Measurements from ENCODE around the gene TMEM63A. TPM values are rescaled to one million over a fixed set of nuclear protein-coding genes. Genes with fewer than 3 reads are reported as not detected.

Gene TMEM63A
- total and polyA plus RNA-seq, 2 of the 13 experiments (the other 11 are each of a cell fraction or from before 2014, with no cell fraction given) = 23.9 to 53.3 TPM

- TF ChIP-seq GPBP1L1 (CRISPR knock-in tag; IDR thresholded peaks at IDR 0.05) (no peak), ELF3 (CRISPR knock-in tag; IDR thresholded peaks at IDR 0.05) (peak; percentile 82; the same call in 1 of the 2 replicates), ZBTB8A (CRISPR knock-in tag; IDR thresholded peaks at IDR 0.05; ENCODE audit: borderline replicate concordance, low read depth) (no peak), BCL3 (CRISPR knock-in tag; IDR thresholded peaks at IDR 0.05) (0 out of 2 replicates have a peak, but pooled peaks have one; percentile 35), GATAD1 (CRISPR knock-in tag; IDR thresholded peaks at IDR 0.05) (no peak), SKIL (CRISPR knock-in tag; IDR thresholded peaks at IDR 0.05; ENCODE audit: borderline replicate concordance) (no peak), THAP8 (CRISPR knock-in tag; IDR thresholded peaks at IDR 0.05; ENCODE audit: borderline replicate concordance) (no peak), FOXM1 (CRISPR knock-in tag; IDR thresholded peaks at IDR 0.05) (no peak), ZNF543 (CRISPR knock-in tag; IDR thresholded peaks at IDR 0.05) (no peak), RELA (CRISPR knock-in tag; IDR thresholded peaks at IDR 0.05) (peak; percentile 73; the same call in 1 of the 2 replicates), FOXJ3 (CRISPR knock-in tag; IDR thresholded peaks at IDR 0.05; ENCODE audit: borderline replicate concordance) (no peak), IRF2 (CRISPR knock-in tag; IDR thresholded peaks at IDR 0.05) (no peak), ZBTB20 (CRISPR knock-in tag; IDR thresholded peaks at IDR 0.05; ENCODE audit: borderline replicate concordance, low read depth) (0 out of 2 replicates have a peak, but pooled peaks have one; percentile 25), MTA1 (CRISPR knock-in tag; IDR thresholded peaks at IDR 0.05; ENCODE audit: borderline replicate concordance) (no peak), LRRFIP1 (CRISPR knock-in tag; conservative IDR thresholded peaks at IDR 0.05) (no peak), ZNF326 (CRISPR knock-in tag; IDR thresholded peaks at IDR 0.05; ENCODE audit: borderline replicate concordance) (no peak), POLR2A (IDR thresholded peaks at IDR 0.05; ENCODE audit: insufficient read depth in 1 of 2, low read depth in 2 of 2, low read length in 2 of 2) (no peak), PHF20 (CRISPR knock-in tag; IDR thresholded peaks at IDR 0.05) (peak; percentile 20; the same call in 1 of the 2 replicates), SOX13 (IDR thresholded peaks at IDR 0.05) (no peak), SOX13 (CRISPR knock-in tag; conservative IDR thresholded peaks at IDR 0.05 in 1 of 2, IDR thresholded peaks at IDR 0.05 in 1 of 2) (peak in 1 of 2 experiments; percentile 41; a peak in 1 of 4 replicates), ZNF878 (CRISPR knock-in tag; IDR thresholded peaks at IDR 0.05) (no peak)
These were observed 14.9 kb upstream of the TMEM63A start (continued) for GRCh38 chr1:225896937-225897549.

All from HepG2 (cell line).